ENCODE measurements around the gene AMFR. TPM values are rescaled to one million over a fixed set of nuclear protein-coding genes. Genes with fewer than 3 reads are reported as not detected.
A peak's percentile ranks its signal among the peaks of the same experiment; 100 is the strongest.

The AMFR gene
- total and polyA plus RNA-seq, 2 of the 13 experiments (the other 11 are each of a cell fraction or from before 2014, with no cell fraction given) = 52.9 to 108 TPM

DNA sequence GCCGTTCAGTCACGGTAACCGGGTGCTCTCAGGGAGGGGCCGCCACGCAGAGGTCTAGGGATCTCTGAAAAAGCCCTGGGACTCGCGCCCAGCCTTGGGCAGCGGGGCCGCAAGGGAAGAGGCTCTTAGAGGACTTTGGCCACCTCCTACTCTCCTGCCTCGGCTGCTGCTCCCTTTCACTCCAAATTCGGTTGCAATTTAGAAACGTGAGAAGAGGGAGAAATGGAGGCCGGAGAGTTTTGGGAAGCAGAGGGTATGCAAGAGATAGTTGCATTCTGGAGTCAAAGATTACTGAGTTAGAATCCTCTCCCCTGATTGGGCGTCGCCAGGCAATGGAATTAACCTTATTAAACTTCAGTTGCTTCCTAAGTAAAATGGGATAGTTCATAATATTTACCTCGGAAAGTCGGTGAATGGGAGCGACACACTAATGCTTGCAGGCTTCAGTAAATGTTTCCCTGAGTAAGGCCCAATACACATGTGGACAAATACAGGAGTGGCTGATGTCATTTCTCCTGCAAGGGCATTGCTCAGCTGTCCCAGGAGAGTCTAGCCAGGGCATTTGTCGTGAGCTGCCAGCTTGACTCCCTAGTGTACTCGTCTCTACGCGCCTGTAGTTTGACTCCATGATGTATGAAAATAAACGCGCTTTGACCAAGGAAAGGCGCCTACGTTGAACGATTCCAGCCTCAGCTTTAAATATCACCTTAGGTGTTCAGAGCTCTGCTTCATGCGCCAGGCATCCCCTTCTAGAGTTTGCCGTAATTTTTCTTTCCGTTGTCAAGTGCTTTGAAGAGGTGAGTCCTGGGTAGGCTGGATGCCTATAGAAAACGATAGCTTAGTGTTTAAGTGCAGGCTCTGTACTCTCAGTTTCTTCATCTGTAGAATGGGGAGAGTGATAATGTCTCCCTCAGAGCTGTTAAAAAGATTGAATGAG is 26.7 kb upstream of the AMFR start (continued):
- TF ChIP-seq GABPB1 (CRISPR knock-in tag; IDR thresholded peaks at IDR 0.05) = no peak
- TF ChIP-seq PLSCR1 (CRISPR knock-in tag; IDR thresholded peaks at IDR 0.05; ENCODE audit: borderline replicate concordance) = no peak
- 0 out of 2 replicates have a peak, but pooled peaks have one; percentile 28 for TF ChIP-seq ZNF296 (CRISPR knock-in tag; conservative IDR thresholded peaks at IDR 0.05)
- TF ChIP-seq, protein P1, sequence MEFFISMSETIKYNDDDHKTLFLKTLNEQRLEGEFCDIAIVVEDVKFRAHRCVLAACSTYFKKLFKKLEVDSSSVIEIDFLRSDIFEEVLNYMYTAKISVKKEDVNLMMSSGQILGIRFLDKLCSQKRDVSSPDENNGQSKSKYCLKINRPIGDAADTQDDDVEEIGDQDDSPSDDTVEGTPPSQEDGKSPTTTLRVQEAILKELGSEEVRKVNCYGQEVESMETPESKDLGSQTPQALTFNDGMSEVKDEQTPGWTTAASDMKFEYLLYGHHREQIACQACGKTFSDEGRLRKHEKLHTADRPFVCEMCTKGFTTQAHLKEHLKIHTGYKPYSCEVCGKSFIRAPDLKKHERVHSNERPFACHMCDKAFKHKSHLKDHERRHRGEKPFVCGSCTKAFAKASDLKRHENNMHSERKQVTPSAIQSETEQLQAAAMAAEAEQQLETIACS (CRISPR knock-in tag; IDR thresholded peaks at IDR 0.05) = no peak
- no peak for TF ChIP-seq ZNF383 (CRISPR knock-in tag; IDR thresholded peaks at IDR 0.05; ENCODE audit: borderline replicate concordance)
- TF ChIP-seq, protein P2, sequence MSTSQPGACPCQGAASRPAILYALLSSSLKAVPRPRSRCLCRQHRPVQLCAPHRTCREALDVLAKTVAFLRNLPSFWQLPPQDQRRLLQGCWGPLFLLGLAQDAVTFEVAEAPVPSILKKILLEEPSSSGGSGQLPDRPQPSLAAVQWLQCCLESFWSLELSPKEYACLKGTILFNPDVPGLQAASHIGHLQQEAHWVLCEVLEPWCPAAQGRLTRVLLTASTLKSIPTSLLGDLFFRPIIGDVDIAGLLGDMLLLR (CRISPR knock-in tag; IDR thresholded peaks at IDR 0.05) = no peak
- no peak for TF ChIP-seq ZNF777 (CRISPR knock-in tag; IDR thresholded peaks at IDR 0.05)
- no peak for TF ChIP-seq NFE2 (CRISPR knock-in tag; IDR thresholded peaks at IDR 0.05)
- TF ChIP-seq RFXANK (CRISPR knock-in tag; IDR thresholded peaks at IDR 0.05) = no peak
- no peak for TF ChIP-seq ZNF382 (CRISPR knock-in tag; IDR thresholded peaks at IDR 0.05; ENCODE audit: borderline replicate concordance)
- no peak for TF ChIP-seq HDAC6 (IDR thresholded peaks at IDR 0.05; ENCODE audit: low read depth, low read length)
- TF ChIP-seq FOXP4 (CRISPR knock-in tag; IDR thresholded peaks at IDR 0.05) = 0 out of 2 replicates have a peak, but pooled peaks have one; percentile 15
- no peak for TF ChIP-seq ZNF782 (CRISPR knock-in tag; IDR thresholded peaks at IDR 0.05; ENCODE audit: borderline replicate concordance)
- no peak for TF ChIP-seq ZNF670 (CRISPR knock-in tag; IDR thresholded peaks at IDR 0.05; ENCODE audit: borderline replicate concordance)
- TF ChIP-seq HDAC1 (CRISPR knock-in tag; IDR thresholded peaks at IDR 0.05) = peak; percentile 18; the same call in 1 of the 2 replicates
- TF ChIP-seq PLRG1 (conservative IDR thresholded peaks at IDR 0.05) = no peak
- TF ChIP-seq, protein P3, sequence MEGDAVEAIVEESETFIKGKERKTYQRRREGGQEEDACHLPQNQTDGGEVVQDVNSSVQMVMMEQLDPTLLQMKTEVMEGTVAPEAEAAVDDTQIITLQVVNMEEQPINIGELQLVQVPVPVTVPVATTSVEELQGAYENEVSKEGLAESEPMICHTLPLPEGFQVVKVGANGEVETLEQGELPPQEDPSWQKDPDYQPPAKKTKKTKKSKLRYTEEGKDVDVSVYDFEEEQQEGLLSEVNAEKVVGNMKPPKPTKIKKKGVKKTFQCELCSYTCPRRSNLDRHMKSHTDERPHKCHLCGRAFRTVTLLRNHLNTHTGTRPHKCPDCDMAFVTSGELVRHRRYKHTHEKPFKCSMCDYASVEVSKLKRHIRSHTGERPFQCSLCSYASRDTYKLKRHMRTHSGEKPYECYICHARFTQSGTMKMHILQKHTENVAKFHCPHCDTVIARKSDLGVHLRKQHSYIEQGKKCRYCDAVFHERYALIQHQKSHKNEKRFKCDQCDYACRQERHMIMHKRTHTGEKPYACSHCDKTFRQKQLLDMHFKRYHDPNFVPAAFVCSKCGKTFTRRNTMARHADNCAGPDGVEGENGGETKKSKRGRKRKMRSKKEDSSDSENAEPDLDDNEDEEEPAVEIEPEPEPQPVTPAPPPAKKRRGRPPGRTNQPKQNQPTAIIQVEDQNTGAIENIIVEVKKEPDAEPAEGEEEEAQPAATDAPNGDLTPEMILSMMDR (CRISPR knock-in tag; IDR thresholded peaks at IDR 0.05) = no peak
- no peak for TF ChIP-seq ZNF101 (CRISPR knock-in tag; IDR thresholded peaks at IDR 0.05; ENCODE audit: borderline replicate concordance, low read depth)
- no peak for TF ChIP-seq ZNF75D (CRISPR knock-in tag; IDR thresholded peaks at IDR 0.05; ENCODE audit: borderline replicate concordance)
- TF ChIP-seq E2F1 (CRISPR knock-in tag; IDR thresholded peaks at IDR 0.05) = no peak
- TF ChIP-seq BHLHE40 (IDR thresholded peaks at IDR 0.05; ENCODE audit: low read length) = peak; percentile 29; the same call in 1 of the 2 replicates
